K562 treated with DMSO at 1 percent for 4 hours (cell line): Measurements from ENCODE around the gene FBXO8. TPM values are rescaled to one million over a fixed set of nuclear protein-coding genes. Genes with fewer than 3 reads are reported as not detected.

ENCODE experiments used
- total RNA-seq: library from RNA; unstranded; fragments of 300-600 nt; gene quantifications from 2 replicates; pipeline ENCODE4 v1.2.3, GENCODE V29; 2022; ENCODE audit not compliant: insufficient read depth

The FBXO8 gene
- 10.4 and 12.0 TPM in 2 replicates for total RNA-seq

GRCh38 chr4:174283507-174284471 lies at the start of gene FBXO8, which contains the start of gene CEP44:
FBXO8 (minus strand) TSS chr4:174283667; CDS start chr4:174263092, 20,575 bp downstream.
CEP44 (plus strand) TSS chr4:174283911; CDS start chr4:174299122, 15,211 bp downstream.

Other genes with a start within 250 kb of the FBXO8 start
- 10.4 and 11.5 TPM in 2 replicates for gene CEP44, start 244 bp upstream of the FBXO8 start, total RNA-seq
- gene HPGD, start 238.8 kb upstream of the FBXO8 start, total RNA-seq: 3.4 and 4.5 TPM in 2 replicates